ENCODE measurements around the gene MAP3K8. TPM values are rescaled to one million over a fixed set of nuclear protein-coding genes. Genes with fewer than 3 reads are reported as not detected.

MAP3K8 gene
- 14.3 and 28.8 TPM in 2 replicates for total RNA-seq

GRCh38 chr10:30433730-30434272 lies at the start of gene MAP3K8:
MAP3K8 (plus strand) TSS chr10:30434184; CDS start chr10:30438939, 4,755 bp downstream.

Other genes starting within 250 kb of the MAP3K8 start
- 6.6 and 9.6 TPM in 2 replicates for gene MTPAP, start 84.9 kb upstream of the MAP3K8 start, total RNA-seq
- not detected in 2 replicates for gene LYZL2, start 195.6 kb downstream of the MAP3K8 start, total RNA-seq